Neural cell (in vitro differentiated cells): ENCODE data around the gene ARTN. TPM values are rescaled to one million over a fixed set of nuclear protein-coding genes. Genes with fewer than 3 reads are reported as not detected.

Experiments used
- H2AFZ ChIP-seq: fragments of 200-600, 300-800 bp; sonication (generic), shearing (Covaris generic); 2 replicates; pipeline ENCODE4 v1.6.0; 2014; ENCODE audit warnings: low read depth, mild to moderate bottlenecking, antibody characterized with exemption, low read length, moderate library complexity
- H3F3A ChIP-seq: fragments of 200-600 bp; shearing (Covaris generic); 2 replicates; pipeline ENCODE4 v1.6.1; 2016; ENCODE audit warnings: mild to moderate bottlenecking, moderate library complexity, mixed read lengths, antibody characterized with exemption, low read length; ENCODE audit not compliant: insufficient read depth, poor library complexity, severe bottlenecking
- H3K27ac ChIP-seq: fragments of 200-600, 300-800 bp; sonication (generic), shearing (Covaris generic); 2 replicates; pipeline ENCODE4 v1.5.1; 2014; ENCODE audit warnings: mild to moderate bottlenecking, low read length, moderate library complexity
- H3K27me3 ChIP-seq: fragments of 300-800, 200-600 bp; sonication (generic), shearing (Covaris generic); 2 replicates; pipeline ENCODE4 v1.6.0; 2014; ENCODE audit warnings: mild to moderate bottlenecking, low read depth, low read length, moderate library complexity; ENCODE audit not compliant: insufficient read depth
- H3K36me3 ChIP-seq: fragments of 300-800, 200-600 bp; sonication (generic), shearing (Covaris generic); 2 replicates; pipeline ENCODE4 v1.5.1; 2014; ENCODE audit warnings: mild to moderate bottlenecking, antibody characterized with exemption, low read length, moderate library complexity; ENCODE audit not compliant: insufficient read depth
- H3K4me2 ChIP-seq: fragments of 300-800, 200-600 bp; sonication (generic), shearing (Covaris generic); 2 replicates; pipeline ENCODE4 v1.6.0; 2014; ENCODE audit warnings: mild to moderate bottlenecking, low read length
- H3K4me3 ChIP-seq: fragments of 300-800, 200-600 bp; sonication (generic), shearing (Covaris generic); 2 replicates; pipeline ENCODE4 v1.5.1; 2014; ENCODE audit warnings: mild to moderate bottlenecking, low read length, moderate library complexity
- H3K79me2 ChIP-seq: fragments of 200-600 bp; shearing (Covaris generic); replicated peaks from 2 replicates; pipeline ENCODE4 v1.6.0; 2014; ENCODE audit warnings: mild to moderate bottlenecking, low read length, moderate library complexity; ENCODE audit not compliant: insufficient read depth
- H3K9ac ChIP-seq: fragments of 300-800, 200-600 bp; sonication (generic), shearing (Covaris generic); 2 replicates; pipeline ENCODE4 v1.6.1; 2016; ENCODE audit warnings: mild to moderate bottlenecking, low read length, mixed read lengths
- H3K9me2 ChIP-seq: fragments of 200-600 bp; shearing (Covaris generic); 2 replicates; pipeline ENCODE4 v1.6.1; 2016; ENCODE audit warnings: mild to moderate bottlenecking, low read length, mixed read lengths; ENCODE audit not compliant: insufficient read depth
- H3K9me3 ChIP-seq: fragments of 200-600, 300-800 bp; sonication (generic), shearing (Covaris generic); 2 replicates; pipeline ENCODE4 v1.6.1; 2016; ENCODE audit warnings: mild to moderate bottlenecking, mixed run types, low read length, moderate library complexity, mixed read lengths
- H4K20me1 ChIP-seq: fragments of 200-600 bp; shearing (Covaris generic); 2 replicates; pipeline ENCODE4 v1.6.1; 2016; ENCODE audit warnings: mild to moderate bottlenecking, mixed run types; ENCODE audit not compliant: insufficient read depth
- EP300 ChIP-seq: fragments of 450-650 bp; conservative IDR thresholded peaks from 2 replicates; pipeline ENCODE4 v1.6.1; 2014; ENCODE audit warnings: antibody characterized with exemption, mild to moderate bottlenecking, moderate library complexity; ENCODE audit not compliant: poor library complexity, severe bottlenecking
- EZH2 ChIP-seq: fragments of 200-600, 300-800 bp; shearing (Covaris generic), sonication (generic); IDR thresholded peaks from 2 replicates; pipeline ENCODE4 v1.6.1; 2014; ENCODE audit warnings: antibody characterized with exemption, low read length, borderline replicate concordance, mild to moderate bottlenecking; ENCODE audit not compliant: insufficient read depth, poor library complexity, severe bottlenecking
- MXI1 ChIP-seq: fragments of 450-650 bp; conservative IDR thresholded peaks from 2 replicates; pipeline ENCODE4 v1.6.1; 2014; ENCODE audit warnings: antibody characterized with exemption, mild to moderate bottlenecking; ENCODE audit not compliant: poor library complexity, severe bottlenecking
- POLR2AphosphoS5 ChIP-seq: IDR thresholded peaks from 2 replicates; pipeline ENCODE4 v1.6.1; 2012
- RAD21 ChIP-seq: fragments of 450-650 bp; conservative IDR thresholded peaks from 2 replicates; pipeline ENCODE4 v1.6.1; 2014; ENCODE audit warnings: antibody characterized with exemption, mild to moderate bottlenecking, moderate library complexity
- SMC3 ChIP-seq: fragments of 450-650 bp; conservative IDR thresholded peaks from 2 replicates; pipeline ENCODE4 v1.6.1; 2014; ENCODE audit warnings: antibody characterized with exemption, mild to moderate bottlenecking, moderate library complexity; ENCODE audit not compliant: poor library complexity
- TAF1 ChIP-seq: IDR thresholded peaks from 2 replicates; pipeline ENCODE4 v1.6.1; 2012; ENCODE audit warnings: low read depth
- polyA plus RNA-seq: library from polyadenylated mRNA; depleted of rRNA; stranded (reverse); fragments of >200 nt; gene quantifications from 2 replicates; pipeline ENCODE4 v1.2.3, GENCODE V29; 2014
- TF ChIP-seq, protein P1 (sequence below): fragments of 450-650 bp; IDR thresholded peaks from 2 replicates; pipeline ENCODE4 v1.5.1; 2014; ENCODE audit warnings: antibody characterized with exemption, mild to moderate bottlenecking, moderate library complexity; ENCODE audit not compliant: poor library complexity, severe bottlenecking
- TF ChIP-seq, protein P2 (sequence below): IDR thresholded peaks from 2 replicates; pipeline ENCODE4 v1.6.1; 2012; ENCODE audit warnings: borderline replicate concordance

ARTN gene
- polyA plus RNA-seq, 1 donor from 2014 or later, result 1.4 TPM

DNA sequence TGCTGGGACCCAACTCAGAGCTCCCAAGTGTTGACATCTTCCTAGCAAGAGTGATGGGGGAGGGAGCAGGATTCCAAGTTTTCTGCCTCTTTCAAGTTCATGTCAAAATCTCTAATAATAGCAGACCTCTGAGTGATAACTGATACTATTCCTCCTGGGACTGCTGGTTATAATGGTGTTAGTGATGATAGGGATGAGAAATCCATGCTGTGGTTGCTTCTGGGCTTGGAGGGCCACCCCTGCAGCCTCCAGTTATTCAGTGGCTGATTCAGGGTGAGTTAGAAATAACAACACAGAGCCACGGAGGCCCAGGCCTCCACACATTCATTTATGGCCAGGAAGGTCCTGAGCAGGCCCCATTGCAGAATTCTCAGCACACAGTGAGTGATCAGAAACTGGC is 40.6 kb upstream of the ARTN start:
- no peak overlapping the region for H3K4me3 ChIP-seq

DNA sequence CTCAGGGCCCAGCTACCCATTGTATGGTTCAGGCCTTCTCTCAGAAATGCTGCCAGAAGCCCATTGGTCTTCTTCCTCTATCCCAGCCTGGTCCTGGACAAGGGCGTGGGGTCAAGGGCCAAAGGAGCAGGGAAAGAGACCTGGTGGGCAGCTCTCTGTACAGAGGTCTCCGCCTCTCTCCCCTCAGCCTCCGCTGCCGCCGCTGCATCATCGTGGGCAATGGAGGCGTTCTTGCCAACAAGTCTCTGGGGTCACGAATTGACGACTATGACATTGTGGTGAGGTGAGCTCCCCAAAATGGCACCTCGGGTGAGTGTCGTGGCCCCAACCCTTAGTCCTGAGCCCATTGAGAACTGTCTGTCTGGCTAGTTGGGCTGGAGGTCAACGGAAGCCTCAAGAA is 34.6 kb upstream of the ARTN start:
- Histone ChIP-seq H3K4me2 (no peak overlapping the region), H4K20me1 (no peaks in the 10 kb centered on the region), H3K27me3 (no peaks in the 10 kb centered on the region), H3K4me3 (no peak overlapping the region), H3K27ac (no peak overlapping the region), H3K9me2 (no peaks in the 10 kb centered on the region), H3K79me2 (no peaks in the 10 kb centered on the region), H3K9me3 (no peaks in the 10 kb centered on the region), H3K36me3 (no peaks in the 10 kb centered on the region), H3F3A (no peaks in the 10 kb centered on the region), H2AFZ (no peak overlapping the region), H3K9ac (no peak overlapping the region)
- TF ChIP-seq EZH2 (no peak), MXI1 (no peak), TAF1 (no peak), SMC3 (no peak)
- TF ChIP-seq, protein P1, sequence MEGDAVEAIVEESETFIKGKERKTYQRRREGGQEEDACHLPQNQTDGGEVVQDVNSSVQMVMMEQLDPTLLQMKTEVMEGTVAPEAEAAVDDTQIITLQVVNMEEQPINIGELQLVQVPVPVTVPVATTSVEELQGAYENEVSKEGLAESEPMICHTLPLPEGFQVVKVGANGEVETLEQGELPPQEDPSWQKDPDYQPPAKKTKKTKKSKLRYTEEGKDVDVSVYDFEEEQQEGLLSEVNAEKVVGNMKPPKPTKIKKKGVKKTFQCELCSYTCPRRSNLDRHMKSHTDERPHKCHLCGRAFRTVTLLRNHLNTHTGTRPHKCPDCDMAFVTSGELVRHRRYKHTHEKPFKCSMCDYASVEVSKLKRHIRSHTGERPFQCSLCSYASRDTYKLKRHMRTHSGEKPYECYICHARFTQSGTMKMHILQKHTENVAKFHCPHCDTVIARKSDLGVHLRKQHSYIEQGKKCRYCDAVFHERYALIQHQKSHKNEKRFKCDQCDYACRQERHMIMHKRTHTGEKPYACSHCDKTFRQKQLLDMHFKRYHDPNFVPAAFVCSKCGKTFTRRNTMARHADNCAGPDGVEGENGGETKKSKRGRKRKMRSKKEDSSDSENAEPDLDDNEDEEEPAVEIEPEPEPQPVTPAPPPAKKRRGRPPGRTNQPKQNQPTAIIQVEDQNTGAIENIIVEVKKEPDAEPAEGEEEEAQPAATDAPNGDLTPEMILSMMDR, result no peak

More for the DNA sequence above, 40.6 kb upstream of the ARTN start:
- Histone ChIP-seq H3K9me2 (no peaks in the 10 kb centered on the region), H3K36me3 (no peaks in the 10 kb centered on the region), H3K4me2 (no peak overlapping the region), H3K79me2 (no peaks in the 10 kb centered on the region), H3K9ac (no peak overlapping the region), H4K20me1 (no peaks in the 10 kb centered on the region), H3K27ac (no peak overlapping the region), H2AFZ (no peak overlapping the region), H3F3A (no peaks in the 10 kb centered on the region), H3K9me3 (no peaks in the 10 kb centered on the region), H3K27me3 (no peaks in the 10 kb centered on the region)
- TF ChIP-seq, protein P1, result no peak
- no peak for TF ChIP-seq EP300
- TF ChIP-seq TAF1, result no peak
- TF ChIP-seq MXI1, result no peak
- TF ChIP-seq EZH2, result no peak
- no peak for TF ChIP-seq POLR2AphosphoS5
- TF ChIP-seq, protein P2, sequence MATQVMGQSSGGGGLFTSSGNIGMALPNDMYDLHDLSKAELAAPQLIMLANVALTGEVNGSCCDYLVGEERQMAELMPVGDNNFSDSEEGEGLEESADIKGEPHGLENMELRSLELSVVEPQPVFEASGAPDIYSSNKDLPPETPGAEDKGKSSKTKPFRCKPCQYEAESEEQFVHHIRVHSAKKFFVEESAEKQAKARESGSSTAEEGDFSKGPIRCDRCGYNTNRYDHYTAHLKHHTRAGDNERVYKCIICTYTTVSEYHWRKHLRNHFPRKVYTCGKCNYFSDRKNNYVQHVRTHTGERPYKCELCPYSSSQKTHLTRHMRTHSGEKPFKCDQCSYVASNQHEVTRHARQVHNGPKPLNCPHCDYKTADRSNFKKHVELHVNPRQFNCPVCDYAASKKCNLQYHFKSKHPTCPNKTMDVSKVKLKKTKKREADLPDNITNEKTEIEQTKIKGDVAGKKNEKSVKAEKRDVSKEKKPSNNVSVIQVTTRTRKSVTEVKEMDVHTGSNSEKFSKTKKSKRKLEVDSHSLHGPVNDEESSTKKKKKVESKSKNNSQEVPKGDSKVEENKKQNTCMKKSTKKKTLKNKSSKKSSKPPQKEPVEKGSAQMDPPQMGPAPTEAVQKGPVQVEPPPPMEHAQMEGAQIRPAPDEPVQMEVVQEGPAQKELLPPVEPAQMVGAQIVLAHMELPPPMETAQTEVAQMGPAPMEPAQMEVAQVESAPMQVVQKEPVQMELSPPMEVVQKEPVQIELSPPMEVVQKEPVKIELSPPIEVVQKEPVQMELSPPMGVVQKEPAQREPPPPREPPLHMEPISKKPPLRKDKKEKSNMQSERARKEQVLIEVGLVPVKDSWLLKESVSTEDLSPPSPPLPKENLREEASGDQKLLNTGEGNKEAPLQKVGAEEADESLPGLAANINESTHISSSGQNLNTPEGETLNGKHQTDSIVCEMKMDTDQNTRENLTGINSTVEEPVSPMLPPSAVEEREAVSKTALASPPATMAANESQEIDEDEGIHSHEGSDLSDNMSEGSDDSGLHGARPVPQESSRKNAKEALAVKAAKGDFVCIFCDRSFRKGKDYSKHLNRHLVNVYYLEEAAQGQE, result no peak
- TF ChIP-seq RAD21, result no peak
- no peak for TF ChIP-seq SMC3
